ENCODE measurements around the gene CTDNEP1. TPM values are rescaled to one million over a fixed set of nuclear protein-coding genes. Genes with fewer than 3 reads are reported as not detected.

Gene CTDNEP1
- polyA plus RNA-seq, 1 donor (not counting 4 experiments of a cell fraction or from before 2014, with no cell fraction given): 66.2 TPM

DNA sequence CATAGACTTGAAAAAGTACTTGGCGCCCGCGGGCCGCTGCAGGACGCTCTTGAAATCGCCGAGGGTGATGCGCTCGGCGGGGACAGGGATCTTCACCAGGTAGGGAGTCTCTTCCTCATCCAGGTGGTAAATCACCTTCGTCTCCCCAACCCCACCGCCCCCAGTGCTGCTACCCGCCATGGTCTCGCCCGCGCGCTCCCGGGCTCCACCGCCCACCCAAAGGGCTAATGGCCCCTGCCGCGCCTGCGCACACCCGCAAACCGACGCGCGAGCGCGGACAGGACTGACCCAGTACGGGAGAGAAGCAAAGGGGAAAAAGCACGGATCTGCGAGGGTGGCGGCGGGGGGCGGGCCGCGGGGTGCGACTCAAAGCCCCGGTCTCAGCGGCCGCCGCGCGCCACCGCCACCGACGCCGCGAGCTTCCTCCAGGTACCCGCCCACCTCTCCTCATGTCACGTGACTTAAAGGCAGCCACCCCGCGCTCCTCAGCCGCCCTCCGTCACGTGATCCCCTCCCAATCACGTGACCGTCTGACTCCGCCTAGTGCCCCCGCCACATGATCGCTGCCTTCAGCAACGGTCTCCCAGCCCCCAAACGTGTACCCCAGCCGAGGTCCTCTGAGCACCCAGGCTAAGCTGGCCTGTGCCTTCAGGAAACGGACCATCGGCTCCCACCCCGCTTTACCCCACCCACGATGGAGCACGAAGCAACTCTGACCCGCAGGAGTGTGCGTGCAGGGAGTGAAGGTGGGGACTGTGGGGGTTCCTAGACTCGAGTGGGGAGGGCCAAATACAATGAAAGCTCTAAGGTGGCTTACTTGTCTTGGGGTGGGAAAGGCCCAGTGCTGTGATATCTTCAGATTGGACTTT, 17.2 kb downstream of the CTDNEP1 start, which contains the start of gene DVL2:
Gene DVL2 (minus strand): TSS at position 435 of the 869 bp plus-strand sequence. CDS start 255 bp downstream, at position 180.
- DNase-seq (ENCODE audit: low read depth, low spot score): peak; percentile 88
- peaks cover 13 to 35% of the 10 kb centered on the region in 2 experiments for H3K36me3 ChIP-seq (ENCODE audit: control insufficient read depth in 2 of 2, extremely low read depth in 1 of 2, insufficient read depth in 2 of 2, low read length in 2 of 2)
- H3K79me2 ChIP-seq (ENCODE audit: control insufficient read depth, insufficient read depth, low read length): peaks cover 62% of the 10 kb centered on the region
- H3K27me3 ChIP-seq (ENCODE audit: control insufficient read depth, extremely low read depth, insufficient read depth, low read length): no peaks in the 10 kb centered on the region
- peak within 1 kb of the TSS; percentile 94 for H3K9ac ChIP-seq (ENCODE audit: control insufficient read depth, extremely low read depth, insufficient read depth, low read length)
- no peaks in the 10 kb centered on the region for H3K9me3 ChIP-seq (ENCODE audit: control insufficient read depth, low read depth, low read length)
- TF ChIP-seq, protein P1, sequence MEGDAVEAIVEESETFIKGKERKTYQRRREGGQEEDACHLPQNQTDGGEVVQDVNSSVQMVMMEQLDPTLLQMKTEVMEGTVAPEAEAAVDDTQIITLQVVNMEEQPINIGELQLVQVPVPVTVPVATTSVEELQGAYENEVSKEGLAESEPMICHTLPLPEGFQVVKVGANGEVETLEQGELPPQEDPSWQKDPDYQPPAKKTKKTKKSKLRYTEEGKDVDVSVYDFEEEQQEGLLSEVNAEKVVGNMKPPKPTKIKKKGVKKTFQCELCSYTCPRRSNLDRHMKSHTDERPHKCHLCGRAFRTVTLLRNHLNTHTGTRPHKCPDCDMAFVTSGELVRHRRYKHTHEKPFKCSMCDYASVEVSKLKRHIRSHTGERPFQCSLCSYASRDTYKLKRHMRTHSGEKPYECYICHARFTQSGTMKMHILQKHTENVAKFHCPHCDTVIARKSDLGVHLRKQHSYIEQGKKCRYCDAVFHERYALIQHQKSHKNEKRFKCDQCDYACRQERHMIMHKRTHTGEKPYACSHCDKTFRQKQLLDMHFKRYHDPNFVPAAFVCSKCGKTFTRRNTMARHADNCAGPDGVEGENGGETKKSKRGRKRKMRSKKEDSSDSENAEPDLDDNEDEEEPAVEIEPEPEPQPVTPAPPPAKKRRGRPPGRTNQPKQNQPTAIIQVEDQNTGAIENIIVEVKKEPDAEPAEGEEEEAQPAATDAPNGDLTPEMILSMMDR (optimal IDR thresholded peaks at IDR 0.05 in 1 of 3, IDR thresholded peaks at IDR 0.05 in 1 of 3, conservative IDR thresholded peaks at IDR 0.05 in 1 of 3; ENCODE audit: extremely low read depth in 1 of 3, insufficient read depth in 2 of 3, low read length in 3 of 3): no peak
- no peak for TF ChIP-seq EZH2 (IDR thresholded peaks at IDR 0.05; ENCODE audit: low read length)
- H2AFZ ChIP-seq (ENCODE audit: control insufficient read depth, low read length): peak within 1 kb of the TSS; percentile 56
- dilution Hi-C loops (cut with MboI; ENCODE audit: extremely low pct_ligation_motif_present, low sequenced_read_pairs): no loop called here
- H3K4me3 ChIP-seq (ENCODE audit: control insufficient read depth in 2 of 3, extremely low read depth in 1 of 3, insufficient read depth in 2 of 3, low read depth in 1 of 3, low read length in 3 of 3): peak within 1 kb of the TSS; percentile 63 to 98 (median 93)
- peak; percentile 84 for FAIRE-seq
- peak within 1 kb of the TSS; percentile 93 for H3K27ac ChIP-seq (ENCODE audit: control insufficient read depth, insufficient read depth, low read length)
- peaks cover 33% of the 10 kb centered on the region for H3K4me1 ChIP-seq (ENCODE audit: control insufficient read depth, extremely low read depth, insufficient read depth, low read length)
- peaks cover 2% of the 10 kb centered on the region for H3K9me1 ChIP-seq (ENCODE audit: control insufficient read depth, extremely low read depth, insufficient read depth, low read length)
- peaks cover 3% of the 10 kb centered on the region for H4K20me1 ChIP-seq (ENCODE audit: control insufficient read depth, extremely low read depth, insufficient read depth, low read length)
- peak within 1 kb of the TSS; percentile 96 for H3K4me2 ChIP-seq (ENCODE audit: control insufficient read depth, extremely low read depth, insufficient read depth, low read depth, low read length)

DNA sequence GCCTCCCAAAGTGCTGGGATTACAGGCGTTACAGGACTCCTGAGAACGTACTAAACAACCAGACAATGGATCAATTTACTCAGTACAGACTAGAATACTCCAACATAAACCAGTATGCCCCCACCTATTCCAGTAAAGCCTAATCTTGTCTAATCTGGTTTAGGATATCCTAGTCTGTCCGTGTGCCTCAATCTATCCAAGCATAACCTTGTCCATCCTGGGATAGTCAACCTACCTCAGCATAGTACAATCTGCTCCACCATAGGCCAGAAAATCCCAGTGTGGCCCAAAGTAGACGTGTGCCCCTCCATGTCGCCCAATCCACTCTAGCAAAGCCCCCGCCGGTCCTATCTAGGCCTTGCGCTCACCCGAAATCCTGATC, 17.8 kb downstream of the CTDNEP1 start:
- Histone ChIP-seq H3K9me1 (ENCODE audit: control insufficient read depth, extremely low read depth, insufficient read depth, low read length) (peaks cover 2% of the 10 kb centered on the region), H2AFZ (ENCODE audit: control insufficient read depth, low read length) (peak overlapping the region; percentile 56), H3K4me1 (ENCODE audit: control insufficient read depth, extremely low read depth, insufficient read depth, low read length) (peaks cover 38% of the 10 kb centered on the region), H3K27me3 (ENCODE audit: control insufficient read depth, extremely low read depth, insufficient read depth, low read length) (no peaks in the 10 kb centered on the region), H3K36me3 (ENCODE audit: control insufficient read depth in 2 of 2, extremely low read depth in 1 of 2, insufficient read depth in 2 of 2, low read length in 2 of 2) (peaks cover 15 to 40% of the 10 kb centered on the region in 2 experiments), H3K27ac (ENCODE audit: control insufficient read depth, insufficient read depth, low read length) (peak overlapping the region; percentile 93), H3K9me3 (ENCODE audit: control insufficient read depth, low read depth, low read length) (no peaks in the 10 kb centered on the region), H3K4me2 (ENCODE audit: control insufficient read depth, extremely low read depth, insufficient read depth, low read depth, low read length) (peak overlapping the region; percentile 96), H3K4me3 (ENCODE audit: control insufficient read depth in 2 of 3, extremely low read depth in 1 of 3, insufficient read depth in 2 of 3, low read depth in 1 of 3, low read length in 3 of 3) (peak overlapping the region; percentile 63 to 98 (median 93)), H3K79me2 (ENCODE audit: control insufficient read depth, insufficient read depth, low read length) (peaks cover 56% of the 10 kb centered on the region), H3K9ac (ENCODE audit: control insufficient read depth, extremely low read depth, insufficient read depth, low read length) (peak overlapping the region; percentile 94), H4K20me1 (ENCODE audit: control insufficient read depth, extremely low read depth, insufficient read depth, low read length) (peaks cover 3% of the 10 kb centered on the region)
- DNase-seq (ENCODE audit: low read depth, low spot score): no peak
- peak; percentile 9 for FAIRE-seq
- dilution Hi-C loops (cut with MboI; ENCODE audit: extremely low pct_ligation_motif_present, low sequenced_read_pairs): no loop called here
- TF ChIP-seq EZH2 (IDR thresholded peaks at IDR 0.05; ENCODE audit: low read length): no peak
- TF ChIP-seq, protein P1 (optimal IDR thresholded peaks at IDR 0.05 in 1 of 3, IDR thresholded peaks at IDR 0.05 in 1 of 3, conservative IDR thresholded peaks at IDR 0.05 in 1 of 3; ENCODE audit: extremely low read depth in 1 of 3, insufficient read depth in 2 of 3, low read length in 3 of 3): no peak

Data from keratinocyte (primary cell).